CD14-positive monocyte (primary cell): ENCODE results near the gene CROCC. TPM values are rescaled to one million over a fixed set of nuclear protein-coding genes. Genes with fewer than 3 reads are reported as not detected.
"Not testable (repeated sequence)": the region's sequence is repeated elsewhere in the genome, so short reads cannot be mapped to it uniquely, and the experiment has no call there.

Experiments used
- DNase-seq, 3 donors: peaks; one replicate each; pipeline ENCODE4 v3.0.0-alpha.2; 2011 to 2022
- H2AFZ ChIP-seq: 2 replicates; pipeline ENCODE4 v1.6.0; 2012; ENCODE audit warnings: mild to moderate bottlenecking, low read depth, low read length, inconsistent platforms; ENCODE audit not compliant: insufficient read depth, poor library complexity, severe bottlenecking
- H3K27ac ChIP-seq, 2 donors: 1 replicate in 1 of 2; 2 replicates in 1 of 2; pipeline ENCODE4 v1.5.1; 2012 to 2013; ENCODE audit warnings: low read length in 2 of 2, control low read depth in 1 of 2, inconsistent platforms in 1 of 2, low read depth in 1 of 2, mild to moderate bottlenecking in 1 of 2
- H3K27me3 ChIP-seq, 2 donors: one replicate each; pipeline versions ENCODE4 v1.6.0 to v1.6.1; 2011 to 2013; ENCODE audit warnings: low read length in 2 of 2; ENCODE audit not compliant: control insufficient read depth in 2 of 2, insufficient read depth in 2 of 2
- H3K36me3 ChIP-seq, 2 donors: replicated peaks in 1 of 2; 1 replicate in 1 of 2; 2 replicates in 1 of 2; pipeline versions ENCODE4 v1.5.1 to v1.6.1; 2012 to 2013; ENCODE audit warnings: low read length in 2 of 2, control low read depth in 1 of 2, inconsistent platforms in 1 of 2, mild to moderate bottlenecking in 1 of 2; ENCODE audit not compliant: insufficient read depth in 2 of 2, control insufficient read depth in 1 of 2
- H3K4me1 ChIP-seq, 2 donors: 1 replicate in 1 of 2; 2 replicates in 1 of 2; pipeline versions ENCODE4 v1.5.1 to v1.6.1; 2012 to 2013; ENCODE audit warnings: low read length in 2 of 2, control low read depth in 1 of 2, inconsistent platforms in 1 of 2, mild to moderate bottlenecking in 1 of 2, moderate library complexity in 1 of 2; ENCODE audit not compliant: insufficient read depth in 2 of 2, control insufficient read depth in 1 of 2
- H3K4me2 ChIP-seq: replicated peaks from 2 replicates; pipeline ENCODE3; 2012; ENCODE audit warnings: low read length, moderate library complexity, mild to moderate bottlenecking; ENCODE audit not compliant: poor library complexity, severe bottlenecking; ENCODE audit errors: extremely low read depth
- H3K4me3 ChIP-seq, 3 experiments: fragments of 200-600 bp in 1 of 3; sonication (generic) in 1 of 3; replicated peaks in 1 of 3; 1 replicate in 2 of 3; 2 replicates in 1 of 3; pipeline ENCODE4 v1.5.1; 2011 to 2013; ENCODE audit warnings: low read length in 3 of 3, mild to moderate bottlenecking in 3 of 3, control low read depth in 2 of 3, low read depth in 2 of 3, inconsistent platforms in 1 of 3, moderate library complexity in 1 of 3
- H3K79me2 ChIP-seq: 2 replicates; pipeline ENCODE4 v1.6.0; 2012; ENCODE audit warnings: mild to moderate bottlenecking, control low read depth, inconsistent platforms, low read length, moderate library complexity; ENCODE audit not compliant: insufficient read depth
- H3K9ac ChIP-seq: 2 replicates; pipeline ENCODE4 v1.6.0; 2017; ENCODE audit warnings: low read length, mild to moderate bottlenecking; ENCODE audit not compliant: insufficient read depth, poor library complexity, severe bottlenecking
- H3K9me3 ChIP-seq, 2 donors: replicated peaks in 1 of 2; 1 replicate in 1 of 2; 2 replicates in 1 of 2; pipeline versions ENCODE4 v1.5.1 to v1.6.1; 2012 to 2013; ENCODE audit warnings: low read length in 2 of 2, control low read depth in 1 of 2; ENCODE audit not compliant: control insufficient read depth in 1 of 2, insufficient read depth in 1 of 2
- H4K20me1 ChIP-seq: 2 replicates; pipeline ENCODE4 v1.6.0; 2012; ENCODE audit warnings: mild to moderate bottlenecking, low read length, control low read depth, moderate library complexity; ENCODE audit not compliant: insufficient read depth
- H3K27ac Mint-ChIP-seq, 7 donors: one replicate each; pipeline ENCODE4 v1.8.0; 2020; ENCODE audit warnings: mild to moderate bottlenecking in 7 of 7, mixed read lengths in 7 of 7, moderate library complexity in 6 of 7, inconsistent platforms in 2 of 7
- H3K27me3 Mint-ChIP-seq, 3 donors: one replicate each; pipeline ENCODE4 v1.8.0; 2021 to 2022; ENCODE audit warnings: low read depth in 3 of 3, mild to moderate bottlenecking in 3 of 3, mixed read lengths in 3 of 3, moderate library complexity in 3 of 3, inconsistent platforms in 1 of 3
- H3K36me3 Mint-ChIP-seq, 2 donors: one replicate each; pipeline ENCODE4 v1.8.0; 2020; ENCODE audit warnings: mixed read lengths in 2 of 2, inconsistent platforms in 1 of 2, mild to moderate bottlenecking in 1 of 2
- H3K4me1 Mint-ChIP-seq: one replicate; pipeline ENCODE4 v1.8.0; 2020; ENCODE audit warnings: mild to moderate bottlenecking, mixed read lengths
- H3K4me3 Mint-ChIP-seq, 2 donors: one replicate each; pipeline ENCODE4 v1.8.0; 2020; ENCODE audit warnings: mild to moderate bottlenecking in 2 of 2, mixed read lengths in 2 of 2, moderate library complexity in 1 of 2
- H3K9me3 Mint-ChIP-seq, 7 donors: one replicate each; pipeline ENCODE4 v1.8.0; 2020 to 2022; ENCODE audit warnings: mixed read lengths in 7 of 7, mild to moderate bottlenecking in 6 of 7, moderate library complexity in 6 of 7, inconsistent platforms in 2 of 7
- WGBS: methylation state at CpG from one replicate; pipeline ENCODE4 v1.1.5; 2013; ENCODE audit warnings: missing lambda C conversion rate; ENCODE audit not compliant: insufficient coverage; 5-methylcytosine and 5-hydroxymethylcytosine counted together
- intact Hi-C, 2 donors: fragments of 100-400 bp; cut with micrococcal nuclease; formaldehyde crosslinking; loops; one replicate each; pipeline versions ENCODE4 v1.15.0 to v1.15.1; 2023
- polyA plus RNA-seq, 3 donors: library from polyadenylated mRNA; depleted of rRNA in 1 of 3; unstranded in 2 of 3; stranded (reverse) in 1 of 3; fragments of 300-500 nt in 2 of 3; fragments of >200 nt in 1 of 3; fragmentation: Illumina TruSeq in 2 of 3; gene quantifications; 1 replicate in 2 of 3; 2 replicates in 1 of 3; pipeline ENCODE4 v1.2.3, GENCODE V29; 2012 to 2021
- TF ChIP-seq, protein P1 (sequence below): fragments of 200-600 bp; IDR thresholded peaks from one replicate; pipeline ENCODE4 v1.8.0; 2022; ENCODE audit warnings: antibody characterized with exemption, mild to moderate bottlenecking

Gene CROCC
- polyA plus RNA-seq, 3 donors: 0.21 to 46.1 (median 0.69) TPM

- Mint-ChIP-seq H3K36me3 (peaks cover 0 to 12% of the 10 kb centered on the region in 2 donors), H3K27ac (no peak overlapping the region), H3K27me3 (peaks cover 0 to 11% (median 1%) of the 10 kb centered on the region in 3 donors), H3K4me3 (no peak overlapping the region), H3K4me1 (peaks cover 5% of the 10 kb centered on the region), H3K9me3 (no peaks in the 10 kb centered on the region)
- 65% methylated on average over 11 of the region's 13 CpGs for WGBS
- TF ChIP-seq, protein P1, sequence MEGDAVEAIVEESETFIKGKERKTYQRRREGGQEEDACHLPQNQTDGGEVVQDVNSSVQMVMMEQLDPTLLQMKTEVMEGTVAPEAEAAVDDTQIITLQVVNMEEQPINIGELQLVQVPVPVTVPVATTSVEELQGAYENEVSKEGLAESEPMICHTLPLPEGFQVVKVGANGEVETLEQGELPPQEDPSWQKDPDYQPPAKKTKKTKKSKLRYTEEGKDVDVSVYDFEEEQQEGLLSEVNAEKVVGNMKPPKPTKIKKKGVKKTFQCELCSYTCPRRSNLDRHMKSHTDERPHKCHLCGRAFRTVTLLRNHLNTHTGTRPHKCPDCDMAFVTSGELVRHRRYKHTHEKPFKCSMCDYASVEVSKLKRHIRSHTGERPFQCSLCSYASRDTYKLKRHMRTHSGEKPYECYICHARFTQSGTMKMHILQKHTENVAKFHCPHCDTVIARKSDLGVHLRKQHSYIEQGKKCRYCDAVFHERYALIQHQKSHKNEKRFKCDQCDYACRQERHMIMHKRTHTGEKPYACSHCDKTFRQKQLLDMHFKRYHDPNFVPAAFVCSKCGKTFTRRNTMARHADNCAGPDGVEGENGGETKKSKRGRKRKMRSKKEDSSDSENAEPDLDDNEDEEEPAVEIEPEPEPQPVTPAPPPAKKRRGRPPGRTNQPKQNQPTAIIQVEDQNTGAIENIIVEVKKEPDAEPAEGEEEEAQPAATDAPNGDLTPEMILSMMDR: no peak
- no peak overlapping the region for H3K4me3 ChIP-seq
- H3K9ac ChIP-seq: no peak overlapping the region
- no peak overlapping the region for H3K4me2 ChIP-seq
- H4K20me1 ChIP-seq: no peaks in the 10 kb centered on the region
- no peak overlapping the region for H3K27ac ChIP-seq
- H3K79me2 ChIP-seq: no peaks in the 10 kb centered on the region
- H3K27me3 ChIP-seq: no peaks in the 10 kb centered on the region
- no peak for DNase-seq
- H3K4me1 ChIP-seq: no peaks in the 10 kb centered on the region
- H3K36me3 ChIP-seq: no peaks in the 10 kb centered on the region
- no peak overlapping the region for H2AFZ ChIP-seq
- no peaks in the 10 kb centered on the region for H3K9me3 ChIP-seq
- intact Hi-C loops: no loop called here
Observed at GRCh38 chr1:16927711-16928485, 6.2 kb downstream of the CROCC start.

DNA sequence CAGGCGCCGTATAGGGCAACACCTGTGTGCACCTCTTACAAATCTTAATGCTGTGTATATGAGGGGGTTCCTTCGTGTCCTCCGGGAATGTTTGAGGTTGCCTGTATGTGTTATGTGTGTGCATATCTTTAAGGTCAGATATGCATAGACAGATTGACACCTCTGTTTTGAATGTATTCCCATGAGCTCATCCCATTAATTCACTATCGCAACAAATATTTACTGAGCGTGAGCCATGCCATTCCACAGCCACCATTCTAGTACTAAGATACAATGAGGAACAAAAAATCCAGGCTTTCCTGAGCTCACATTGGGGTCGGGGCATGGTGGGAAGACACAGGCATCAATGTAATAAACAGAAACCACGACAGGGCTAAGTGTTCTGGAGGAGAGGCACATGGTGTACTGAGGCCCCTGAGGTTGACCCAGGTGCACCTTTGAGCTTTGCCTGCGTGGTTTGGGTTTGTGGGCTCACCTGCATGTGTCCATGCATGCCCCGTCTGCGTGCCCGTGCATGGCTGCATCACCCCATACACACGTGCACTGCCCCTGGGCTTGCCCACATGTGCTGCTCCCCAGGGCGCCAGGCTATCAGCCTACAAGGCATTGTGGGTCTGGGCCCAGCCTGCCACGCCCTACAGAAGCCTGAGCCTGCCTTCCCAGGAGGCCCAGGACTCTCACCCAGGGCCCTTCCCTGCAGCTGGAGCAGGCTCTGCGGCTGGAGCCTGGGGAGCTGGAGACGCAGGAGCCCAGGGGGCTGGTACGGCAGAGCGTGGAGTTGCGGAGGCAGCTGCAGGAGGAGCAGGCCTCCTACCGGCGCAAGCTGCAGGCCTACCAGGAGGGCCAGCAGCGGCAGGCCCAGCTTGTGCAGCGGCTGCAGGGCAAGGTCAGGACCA lies 7.7 kb downstream of the CROCC start:
- H3K27ac Mint-ChIP-seq, H3K4me1 ChIP-seq, H3K4me1 Mint-ChIP-seq, H3K4me3 ChIP-seq, H3K4me2 ChIP-seq, H3K4me3 Mint-ChIP-seq, H3K27ac ChIP-seq, H3K27me3 ChIP-seq, DNase-seq, H4K20me1 ChIP-seq, H3K79me2 ChIP-seq, H3K9me3 ChIP-seq, intact Hi-C loops, H3K9ac ChIP-seq, H2AFZ ChIP-seq, H3K36me3 ChIP-seq, H3K27me3 Mint-ChIP-seq, H3K9me3 Mint-ChIP-seq: not testable (repeated sequence)
- H3K36me3 Mint-ChIP-seq: peaks cover 6 to 14% of the 10 kb centered on the region in 2 donors
- WGBS: 95% methylated on average over 20 of the region's 24 CpGs

DNA sequence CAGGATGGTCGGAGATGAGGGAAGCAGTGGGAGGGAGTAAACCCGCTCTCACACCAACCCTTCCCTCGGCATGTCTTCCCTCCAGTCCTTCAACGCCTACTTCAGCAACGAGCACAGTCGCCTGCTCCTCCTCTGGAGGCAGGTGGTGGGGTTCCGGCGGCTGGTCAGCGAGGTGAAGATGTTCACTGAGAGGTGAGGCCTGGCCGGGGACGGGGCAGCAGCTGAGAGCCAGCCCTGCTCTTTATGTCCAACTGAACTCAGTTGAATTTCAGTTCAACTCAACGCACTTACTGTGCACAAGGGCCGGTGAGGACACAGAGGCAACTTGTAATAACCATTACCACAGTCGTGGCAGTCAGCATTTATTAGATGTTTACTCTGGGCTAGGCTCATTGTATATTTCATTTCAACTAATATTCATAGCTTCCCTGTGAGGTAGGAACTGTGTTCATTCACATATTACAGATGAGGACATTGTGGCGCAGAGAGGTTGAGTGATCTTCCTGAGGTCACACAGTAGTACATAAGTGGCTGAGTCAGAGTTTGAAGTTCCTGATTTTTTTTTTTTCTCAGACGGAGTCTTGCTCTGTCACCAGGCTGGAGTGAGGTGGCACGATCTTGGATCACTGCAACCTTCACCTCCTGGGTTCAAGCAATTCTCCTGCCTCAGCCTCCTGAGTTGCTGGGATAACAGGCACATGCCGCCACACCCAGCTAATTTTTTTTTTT lies 9.6 kb downstream of the CROCC start:
- H3K27ac ChIP-seq, H3K9me3 Mint-ChIP-seq, H3K9ac ChIP-seq, H4K20me1 ChIP-seq, H2AFZ ChIP-seq, H3K4me3 Mint-ChIP-seq, H3K27me3 Mint-ChIP-seq, H3K9me3 ChIP-seq, H3K4me1 ChIP-seq, H3K79me2 ChIP-seq, H3K4me3 ChIP-seq, H3K36me3 ChIP-seq, H3K4me2 ChIP-seq, H3K27ac Mint-ChIP-seq, H3K4me1 Mint-ChIP-seq, H3K27me3 ChIP-seq, intact Hi-C loops: not testable (repeated sequence)
- peak in 2 of 3 donors; percentile 14 to 26 for DNase-seq
- peaks cover 6 to 18% of the 10 kb centered on the region in 2 donors for H3K36me3 Mint-ChIP-seq
- WGBS: 89% methylated on average over 14 of the region's 18 CpGs
